Measurements from ENCODE around the gene ILK. TPM values are rescaled to one million over a fixed set of nuclear protein-coding genes. Genes with fewer than 3 reads are reported as not detected.

ILK gene
- total RNA-seq, 1 experiment from 2014 or later, result 69.7 TPM

DNA sequence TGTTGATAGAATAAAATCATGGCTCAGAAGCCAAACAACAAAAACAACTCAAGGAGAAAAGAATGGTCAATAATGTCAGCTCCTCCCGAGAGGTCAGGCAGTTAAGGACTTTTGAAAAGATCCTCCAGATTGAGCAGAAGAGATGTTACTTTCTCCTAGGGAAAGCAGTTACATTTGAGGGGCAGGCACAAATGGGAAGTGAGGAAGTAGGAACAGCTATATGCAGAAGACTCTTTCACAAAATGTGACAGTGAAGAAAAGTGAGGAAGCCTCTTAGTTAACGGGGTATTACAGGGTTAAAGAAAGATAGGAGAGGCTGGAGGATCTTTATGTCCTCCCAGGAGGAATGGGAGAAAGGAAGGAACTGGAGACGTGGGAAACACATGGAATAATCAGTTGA, 48.6 kb downstream of the ILK start:
- CTCF ChIA-PET, result no interaction called here
- no peak for TF ChIP-seq EZH2 (IDR thresholded peaks at IDR 0.05; ENCODE audit: low read depth)
- TF ChIP-seq, protein P1, sequence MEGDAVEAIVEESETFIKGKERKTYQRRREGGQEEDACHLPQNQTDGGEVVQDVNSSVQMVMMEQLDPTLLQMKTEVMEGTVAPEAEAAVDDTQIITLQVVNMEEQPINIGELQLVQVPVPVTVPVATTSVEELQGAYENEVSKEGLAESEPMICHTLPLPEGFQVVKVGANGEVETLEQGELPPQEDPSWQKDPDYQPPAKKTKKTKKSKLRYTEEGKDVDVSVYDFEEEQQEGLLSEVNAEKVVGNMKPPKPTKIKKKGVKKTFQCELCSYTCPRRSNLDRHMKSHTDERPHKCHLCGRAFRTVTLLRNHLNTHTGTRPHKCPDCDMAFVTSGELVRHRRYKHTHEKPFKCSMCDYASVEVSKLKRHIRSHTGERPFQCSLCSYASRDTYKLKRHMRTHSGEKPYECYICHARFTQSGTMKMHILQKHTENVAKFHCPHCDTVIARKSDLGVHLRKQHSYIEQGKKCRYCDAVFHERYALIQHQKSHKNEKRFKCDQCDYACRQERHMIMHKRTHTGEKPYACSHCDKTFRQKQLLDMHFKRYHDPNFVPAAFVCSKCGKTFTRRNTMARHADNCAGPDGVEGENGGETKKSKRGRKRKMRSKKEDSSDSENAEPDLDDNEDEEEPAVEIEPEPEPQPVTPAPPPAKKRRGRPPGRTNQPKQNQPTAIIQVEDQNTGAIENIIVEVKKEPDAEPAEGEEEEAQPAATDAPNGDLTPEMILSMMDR (conservative IDR thresholded peaks at IDR 0.05), result no peak
- intact Hi-C loops (cut with micrococcal nuclease; ENCODE audit: unreplicated experiment), result no loop called here
- no TSS peak for BruUV-seq (replicated peaks)
- H3F3A ChIP-seq (ENCODE audit: insufficient read depth, low read depth), result no peaks in the 10 kb centered on the region
- H3K27ac ChIP-seq, result no peak overlapping the region
- DNase-seq, result no peak
- H3K36me3 ChIP-seq (ENCODE audit: low read depth), result no peaks in the 10 kb centered on the region
- no peaks in the 10 kb centered on the region for H4K20me1 ChIP-seq (ENCODE audit: insufficient read depth)
- H3K9me2 ChIP-seq (ENCODE audit: insufficient read depth), result no peaks in the 10 kb centered on the region
- H3K79me2 ChIP-seq (ENCODE audit: low read depth), result no peaks in the 10 kb centered on the region
- H3K4me1 ChIP-seq (replicated peaks; ENCODE audit: insufficient read depth), result no peaks in the 10 kb centered on the region
- H3K9me3 ChIP-seq (ENCODE audit: insufficient read depth, low read depth), result no peaks in the 10 kb centered on the region
- POLR2A ChIA-PET (ENCODE audit: unreplicated experiment), result interaction anchor here (0.6 kb wide), 2 partner anchors 33 to 440 kb away, joined by 3 read pairs; partner anchors contain the start of gene TPP1
- H3K4me2 ChIP-seq, result no peak overlapping the region
- no peak overlapping the region for H2AFZ ChIP-seq
- peaks cover 2% of the 10 kb centered on the region; the same call in 1 of the 2 replicates for H3K27me3 ChIP-seq (ENCODE audit: insufficient read depth, low read depth)
- no peak overlapping the region for H3K4me3 ChIP-seq

DNA sequence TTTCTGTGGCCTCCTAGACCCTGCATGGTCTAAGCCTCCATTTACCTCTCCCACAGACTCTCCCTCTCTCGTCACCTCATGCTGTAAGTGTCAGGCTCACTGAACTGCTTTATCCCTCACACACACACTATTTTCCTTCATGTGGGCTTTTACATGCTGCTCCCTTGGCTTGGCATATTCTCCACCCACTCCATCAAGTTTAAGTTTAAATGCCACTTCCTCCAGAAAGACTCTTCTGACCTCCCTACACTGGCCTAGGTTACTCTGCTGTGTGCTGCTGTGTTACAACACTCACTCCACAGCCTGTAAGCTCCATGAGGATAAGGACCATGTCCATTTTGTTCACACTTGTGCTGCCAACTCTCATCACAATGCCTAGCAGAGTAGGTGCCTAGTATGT, 49.5 kb downstream of the ILK start:
- Histone ChIP-seq H3K9me2 (ENCODE audit: insufficient read depth) (no peaks in the 10 kb centered on the region), H3K9me3 (ENCODE audit: insufficient read depth, low read depth) (no peaks in the 10 kb centered on the region), H4K20me1 (ENCODE audit: insufficient read depth) (no peaks in the 10 kb centered on the region), H3K79me2 (ENCODE audit: low read depth) (no peaks in the 10 kb centered on the region), H2AFZ (no peak overlapping the region), H3K27me3 (ENCODE audit: insufficient read depth, low read depth) (peaks cover 2% of the 10 kb centered on the region; the same call in 1 of the 2 replicates), H3K27ac (no peak overlapping the region), H3K36me3 (ENCODE audit: low read depth) (no peaks in the 10 kb centered on the region), H3K4me2 (no peak overlapping the region), H3K4me1 (replicated peaks; ENCODE audit: insufficient read depth) (no peaks in the 10 kb centered on the region), H3K4me3 (no peak overlapping the region), H3F3A (ENCODE audit: insufficient read depth, low read depth) (no peaks in the 10 kb centered on the region)
- ChIA-PET CTCF (no interaction called here), POLR2A (ENCODE audit: unreplicated experiment) (interaction anchor here (0.6 kb wide), 1 partner anchor 440 kb away, joined by 3 read pairs; no protein-coding TSS in a partner anchor)
- intact Hi-C loops (cut with micrococcal nuclease; ENCODE audit: unreplicated experiment), result no loop called here
- TF ChIP-seq EZH2 (IDR thresholded peaks at IDR 0.05; ENCODE audit: low read depth), result no peak
- TF ChIP-seq, protein P1 (conservative IDR thresholded peaks at IDR 0.05), result no peak
- DNase-seq, result no peak
- BruUV-seq (replicated peaks), result no TSS peak

- TF ChIP-seq, protein P1 (conservative IDR thresholded peaks at IDR 0.05), result no peak
- no peak for TF ChIP-seq EZH2 (IDR thresholded peaks at IDR 0.05; ENCODE audit: low read depth)
- H3F3A ChIP-seq (ENCODE audit: insufficient read depth, low read depth), result no peaks in the 10 kb centered on the region
- no peak overlapping the region for H3K4me3 ChIP-seq
- ChIA-PET CTCF (no interaction called here), POLR2A (ENCODE audit: unreplicated experiment) (no interaction called here)
- H3K4me2 ChIP-seq, result no peak overlapping the region
- no peaks in the 10 kb centered on the region for H3K36me3 ChIP-seq (ENCODE audit: low read depth)
- DNase-seq, result no peak
- no peak overlapping the region for H3K27ac ChIP-seq
- no TSS peak for BruUV-seq (replicated peaks)
- no peak overlapping the region for H2AFZ ChIP-seq
- no peaks in the 10 kb centered on the region for H3K79me2 ChIP-seq (ENCODE audit: low read depth)
- no peaks in the 10 kb centered on the region for H4K20me1 ChIP-seq (ENCODE audit: insufficient read depth)
- no peaks in the 10 kb centered on the region for H3K9me3 ChIP-seq (ENCODE audit: insufficient read depth, low read depth)
- H3K9me2 ChIP-seq (ENCODE audit: insufficient read depth), result no peaks in the 10 kb centered on the region
- H3K4me1 ChIP-seq (replicated peaks; ENCODE audit: insufficient read depth), result no peaks in the 10 kb centered on the region
- intact Hi-C loops (cut with micrococcal nuclease; ENCODE audit: unreplicated experiment), result no loop called here
- H3K27me3 ChIP-seq (ENCODE audit: insufficient read depth, low read depth), result peaks cover 2% of the 10 kb centered on the region; the same call in 1 of the 2 replicates
These were observed 50.1 kb downstream of the ILK start for GRCh38 chr11:6653656-6654055.

Data from PC-9 (cell line).